HG03442 (cell line): ENCODE measurements around the gene PABPC3.
A peak's percentile ranks its signal among the peaks of the same experiment; 100 is the strongest.

Experiments
- ATAC-seq: cut with Tn5 transposase; IDR thresholded peaks from one replicate; pipeline ENCODE4 v1.9.1; 2021; ENCODE audit warnings: mild to moderate bottlenecking, moderate library complexity; ENCODE audit not compliant: unreplicated experiment

The PABPC3 gene

DNA sequence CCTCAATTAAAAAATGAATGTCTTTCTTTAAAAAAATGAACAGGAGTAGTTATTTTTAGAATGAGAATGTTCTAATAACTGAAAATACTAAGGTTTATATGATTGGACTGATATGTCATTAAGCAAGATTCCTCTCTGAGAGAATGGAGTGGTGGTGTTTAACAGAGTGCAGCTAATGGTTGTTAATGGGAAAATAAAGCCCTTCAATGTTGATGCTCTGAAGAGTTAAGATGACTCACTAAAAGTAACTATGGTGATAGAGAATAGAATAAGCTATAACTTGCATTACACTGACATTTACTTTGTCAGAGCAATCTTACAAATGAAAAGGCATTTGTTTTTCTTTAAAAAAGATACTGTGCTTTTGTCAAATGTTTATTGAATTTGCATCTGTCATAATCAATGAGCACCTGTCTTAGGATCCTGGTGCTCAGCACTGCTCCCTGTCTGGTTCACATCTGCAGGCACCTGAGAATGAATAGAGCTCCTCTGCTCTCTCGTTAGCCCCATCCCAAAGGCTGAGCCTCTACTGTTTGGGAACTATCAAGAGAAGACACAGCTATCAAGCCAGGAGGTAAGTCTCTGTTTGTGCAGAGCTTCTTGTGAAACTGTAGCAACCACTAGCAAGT is 15.1 kb downstream of the PABPC3 start:
- ATAC-seq, result no peak

DNA sequence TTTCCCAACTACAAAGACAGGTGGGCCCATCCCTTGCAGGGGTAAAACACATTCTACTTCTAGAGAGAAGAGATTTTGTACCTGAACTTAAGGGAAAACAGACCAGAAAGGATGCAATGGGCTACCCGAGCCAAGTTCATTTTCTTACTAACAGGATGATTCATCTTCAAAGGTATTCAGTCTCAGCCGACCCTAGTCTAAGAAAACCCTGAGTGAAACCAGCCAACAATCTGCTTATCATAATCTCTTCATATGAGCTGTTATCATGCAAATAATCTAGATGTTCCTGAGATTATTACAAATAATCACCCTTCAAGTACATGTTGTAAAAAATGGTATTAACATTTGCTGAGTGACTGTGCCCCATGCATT is 15.6 kb downstream of the PABPC3 start:
- ATAC-seq, result no peak

- ATAC-seq, result no peak
These were observed 16.8 kb downstream of the PABPC3 start for GRCh38 chr13:25112695-25113255.

DNA sequence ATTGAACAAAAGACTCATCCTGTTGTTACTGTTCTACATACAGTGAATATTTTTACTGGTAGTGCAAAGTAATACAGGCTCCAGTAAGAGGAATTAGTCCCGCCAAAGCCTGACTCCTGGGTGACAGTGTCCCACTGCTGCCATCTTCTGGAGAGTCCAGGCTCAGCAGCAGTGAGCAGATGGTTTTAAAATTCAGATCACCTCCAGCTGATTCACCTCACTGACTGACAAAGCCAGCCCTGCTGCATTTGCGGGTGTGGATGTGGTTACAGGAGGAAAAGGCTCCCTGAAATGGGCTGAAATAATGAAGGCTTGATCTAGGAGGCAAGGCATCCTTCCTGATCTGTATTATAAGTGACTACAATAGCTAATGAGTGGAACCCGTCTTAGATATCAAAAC is 18.3 kb downstream of the PABPC3 start:
- peak; percentile 53 for ATAC-seq

- ATAC-seq, result no peak
These were observed 20.1 kb downstream of the PABPC3 start for GRCh38 chr13:25116044-25116443.

DNA sequence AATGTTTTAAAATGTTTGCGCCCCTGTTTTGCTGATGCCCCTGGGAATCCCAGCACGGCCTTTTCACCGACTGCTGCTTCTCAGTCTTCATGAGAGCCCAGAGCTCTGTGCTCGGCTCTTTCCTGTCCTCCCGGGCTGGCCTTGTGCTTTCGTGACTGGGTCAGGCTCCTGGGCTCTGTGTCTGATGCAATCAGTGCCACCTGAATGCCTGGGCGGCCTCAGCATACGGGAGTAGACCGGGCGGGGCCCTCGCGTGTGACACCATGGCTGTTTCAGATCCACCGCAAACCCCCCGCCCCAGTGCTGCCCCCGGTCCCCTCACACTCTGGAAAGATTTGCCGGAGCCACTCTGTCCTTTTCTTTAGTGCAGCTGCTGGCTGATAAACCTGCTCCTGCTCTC is 21.4 kb downstream of the PABPC3 start:
- ATAC-seq, result no peak

DNA sequence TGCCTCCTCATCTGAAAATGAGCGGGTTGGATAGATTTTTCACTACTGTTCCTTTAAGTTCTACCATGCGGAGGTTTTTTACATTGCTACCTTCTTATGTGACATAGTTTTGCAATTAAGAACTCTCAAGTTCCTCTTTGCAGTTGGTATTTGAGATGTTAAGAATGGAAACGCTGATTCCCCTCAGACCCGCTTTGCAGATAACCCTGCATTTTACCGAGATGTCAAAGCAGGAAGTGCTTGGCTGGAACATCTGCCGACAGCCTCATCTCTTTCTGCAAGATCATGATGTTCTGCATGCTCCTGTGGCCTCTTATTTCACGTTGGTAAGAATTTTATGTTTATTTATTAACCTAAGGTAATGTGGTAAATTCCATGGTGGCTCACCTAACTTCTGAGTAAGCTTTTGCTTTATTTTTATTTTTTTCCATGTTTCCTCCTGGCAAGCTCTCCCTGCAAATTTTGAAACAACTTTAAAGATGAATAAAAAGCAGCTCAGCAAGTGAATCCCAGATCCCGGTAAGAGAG is 22.5 kb downstream of the PABPC3 start:
- no peak for ATAC-seq

DNA sequence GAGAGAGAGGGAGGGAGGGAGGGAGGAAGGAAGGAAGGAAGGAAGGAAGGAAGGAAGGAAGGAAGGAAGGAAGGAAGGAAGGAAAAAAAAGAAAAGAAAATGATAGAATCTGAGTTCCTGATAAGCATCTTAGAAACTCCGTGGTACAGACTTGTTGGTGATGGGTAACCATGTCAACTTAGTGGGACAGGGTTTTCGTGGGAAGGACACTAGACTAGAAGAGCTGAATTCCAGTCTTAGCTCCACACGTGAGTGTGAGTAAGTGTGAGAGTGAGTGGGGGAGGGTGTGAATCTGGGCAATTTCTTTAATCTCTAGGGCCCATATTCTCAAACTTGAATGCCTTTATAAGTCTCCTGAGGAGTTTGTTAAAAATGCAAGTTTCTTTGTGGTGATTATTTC is 35.0 kb downstream of the PABPC3 start:
- ATAC-seq, result no peak

DNA sequence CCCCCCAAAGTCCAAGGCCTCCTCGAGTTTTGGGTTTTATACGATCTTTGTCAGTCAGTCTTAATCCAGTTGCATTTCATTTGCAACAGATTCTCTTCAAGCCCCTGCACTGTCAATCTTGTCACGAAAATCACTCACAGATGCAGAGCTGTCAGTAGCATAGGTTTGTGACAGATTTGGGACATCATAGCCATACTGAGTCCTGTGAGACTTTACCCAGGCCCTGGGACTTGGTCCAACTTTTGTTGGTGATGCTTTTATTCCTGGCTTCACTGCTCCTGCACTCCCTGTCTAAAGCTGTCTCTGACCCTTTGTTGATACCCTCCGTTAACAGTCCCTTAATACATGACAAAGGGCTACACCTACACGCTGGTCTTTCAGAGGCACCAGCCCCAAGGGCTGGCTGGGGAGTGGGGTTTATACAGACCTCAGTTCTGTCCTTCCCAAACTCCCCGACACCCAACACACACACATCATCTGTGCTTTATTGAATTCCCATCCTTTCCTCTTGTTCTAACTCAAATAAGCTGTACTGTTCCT is 36.0 kb downstream of the PABPC3 start:
- no peak for ATAC-seq

- no peak for ATAC-seq
These were observed 36.9 kb downstream of the PABPC3 start for GRCh38 chr13:25132751-25133390.

DNA sequence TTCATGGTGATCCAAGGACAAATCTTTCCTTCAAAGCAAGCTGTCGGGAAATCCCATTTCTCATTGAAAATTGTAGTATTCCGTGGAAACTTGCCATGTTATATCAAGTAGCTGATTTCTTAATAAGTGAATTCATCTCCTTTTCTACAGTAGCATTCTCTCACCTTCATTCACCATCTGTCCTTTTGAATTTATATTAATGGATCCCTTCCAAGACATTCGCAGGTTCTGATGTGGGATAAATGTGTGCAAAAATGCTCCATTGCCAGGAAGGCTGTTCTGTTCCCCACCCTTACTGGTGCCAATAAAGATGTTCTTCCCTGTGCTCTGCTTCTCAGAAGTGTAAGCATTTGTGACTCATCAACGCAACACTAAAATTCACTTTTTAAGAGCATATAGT is 40.0 kb downstream of the PABPC3 start:
- no peak for ATAC-seq

DNA sequence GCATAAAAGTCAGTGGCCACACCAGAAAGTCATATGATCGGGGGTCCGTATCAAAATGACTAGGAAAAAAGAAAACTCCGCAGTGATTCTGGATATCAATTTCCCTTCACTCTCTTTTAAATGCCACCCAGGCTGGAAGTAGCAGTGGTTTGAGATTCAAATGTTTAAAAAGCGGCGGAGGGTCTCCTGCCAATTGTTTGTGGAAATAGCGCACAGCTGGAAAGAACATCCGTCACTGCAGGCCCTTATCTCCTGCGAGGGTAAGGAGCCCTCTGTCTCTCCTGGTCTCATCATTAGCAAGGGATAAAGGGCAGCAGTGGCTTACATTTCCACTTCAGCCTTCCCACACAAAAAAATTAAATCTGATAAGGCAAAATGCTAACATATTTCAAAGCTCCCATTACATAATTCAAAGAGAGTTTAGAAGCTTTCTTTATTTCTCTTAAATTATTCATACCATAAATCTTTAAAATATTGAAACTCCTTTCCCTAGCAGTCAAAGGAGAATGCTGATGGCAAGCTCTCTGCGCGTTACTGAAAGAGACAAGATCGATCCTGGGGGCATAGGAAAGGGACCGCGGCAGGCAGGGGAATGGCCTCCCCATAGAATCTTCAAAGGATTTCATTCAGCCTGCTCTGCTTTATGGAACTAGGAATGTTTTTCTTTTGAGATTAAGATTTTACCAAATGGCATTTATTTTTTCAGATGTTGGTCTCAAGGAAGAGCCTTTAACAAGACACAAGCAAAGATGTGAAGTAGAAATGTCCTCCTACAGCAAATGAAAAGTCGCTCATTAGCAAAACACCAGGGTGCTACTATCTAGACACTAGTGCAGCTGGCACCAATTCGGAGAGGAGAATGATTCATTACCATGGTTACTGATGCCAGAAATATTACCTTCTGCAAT is 41.2 kb downstream of the PABPC3 start:
- no peak for ATAC-seq

GRCh38 chr13:25137788-25138115 is 41.8 kb downstream of the PABPC3 start:
- ATAC-seq, result no peak

DNA sequence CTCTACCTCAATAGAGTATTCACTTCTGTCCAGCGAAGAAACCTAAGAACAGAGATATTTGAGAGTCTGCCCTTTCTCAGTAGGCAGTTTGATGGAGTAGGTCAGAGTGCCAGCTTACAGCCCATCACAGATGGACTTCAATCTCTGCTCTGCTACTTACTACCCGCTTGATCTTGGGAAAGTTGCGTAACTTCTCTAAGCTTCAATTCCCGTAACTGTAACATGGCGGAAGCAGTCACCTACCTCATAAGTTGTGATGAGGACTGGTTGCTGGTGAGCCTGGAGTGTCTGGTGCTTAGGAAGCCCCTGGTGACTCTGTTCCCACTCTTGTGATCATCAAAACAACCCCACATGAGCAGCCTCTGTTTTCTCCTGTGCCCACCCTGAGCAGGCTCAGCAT is 45.1 kb downstream of the PABPC3 start:
- no peak for ATAC-seq

DNA sequence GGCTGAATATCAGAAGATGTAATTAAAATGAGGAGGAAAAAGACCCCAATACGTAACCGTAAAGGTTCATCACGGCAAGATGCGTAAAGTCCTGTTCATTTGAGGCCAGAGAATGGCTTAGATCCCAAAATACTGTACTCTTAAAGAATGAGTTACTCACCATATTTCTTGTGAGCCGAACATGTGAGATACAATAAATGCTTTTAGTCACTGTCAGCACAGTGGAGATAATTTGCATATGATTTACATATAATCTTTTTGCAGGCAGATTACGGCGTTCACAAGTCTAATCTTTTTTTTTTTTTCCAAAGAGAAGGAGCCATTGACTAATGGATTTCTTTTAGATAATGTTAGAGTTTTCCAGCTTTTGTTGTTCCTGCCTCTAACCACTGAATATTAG is 47.8 kb downstream of the PABPC3 start:
- ATAC-seq, result no peak

- ATAC-seq, result peak; percentile 81
These were observed 51.9 kb downstream of the PABPC3 start for GRCh38 chr13:25147638-25148401.

GRCh38 chr13:25148402-25148771 is 52.5 kb downstream of the PABPC3 start:
- ATAC-seq, result no peak
